Activated naive CD4-positive, alpha-beta T cell treated with anti-CD3 and anti-CD28 coated beads, Interleukin-2, amount 50 U/mL, for 72 hours (primary cell): ENCODE data around the gene ARID3B. TPM values are rescaled to one million over a fixed set of nuclear protein-coding genes. Genes with fewer than 3 reads are reported as not detected.

Experiments
- total RNA-seq, 2 donors: library from RNA; stranded (reverse); gene quantifications; one replicate each; pipeline ENCODE4 v1.2.3, GENCODE V29; 2022

ARID3B gene
- total RNA-seq, 2 donors from 2014 or later, result 25.7 to 37.7 TPM

Other genes with a start within 250 kb of the ARID3B start
- gene CYP11A1, start 173.6 kb upstream of the ARID3B start, total RNA-seq, result under 1 TPM in 1 of 2 donors, not detected in 1; 0.59 TPM
- 10 to 100 TPM; 47.8 to 53.6 TPM for gene SEMA7A, start 107.3 kb upstream of the ARID3B start, total RNA-seq
- 10 to 100 TPM; 43.3 to 50.4 TPM for gene UBL7, start 80.1 kb upstream of the ARID3B start, total RNA-seq
- gene CLK3, start 74.6 kb downstream of the ARID3B start, total RNA-seq, result 100 to 1,000 TPM; 160 to 176 TPM
- 10 to 100 TPM; 48.6 to 56.4 TPM for gene EDC3, start 154.8 kb downstream of the ARID3B start, total RNA-seq
- gene CYP1A1, start 184.3 kb downstream of the ARID3B start, total RNA-seq, result 10 to 100 TPM in 1 of 2 donors, 1 to 10 TPM in 1; 2.1 to 11.4 TPM
- gene CYP1A2, start 207.6 kb downstream of the ARID3B start, total RNA-seq, result not detected
- gene CSK, start 240.9 kb downstream of the ARID3B start, total RNA-seq, result 100 to 1,000 TPM; 231 to 297 TPM